ENCODE measurements around the gene STRA6.

The STRA6 gene

DNA sequence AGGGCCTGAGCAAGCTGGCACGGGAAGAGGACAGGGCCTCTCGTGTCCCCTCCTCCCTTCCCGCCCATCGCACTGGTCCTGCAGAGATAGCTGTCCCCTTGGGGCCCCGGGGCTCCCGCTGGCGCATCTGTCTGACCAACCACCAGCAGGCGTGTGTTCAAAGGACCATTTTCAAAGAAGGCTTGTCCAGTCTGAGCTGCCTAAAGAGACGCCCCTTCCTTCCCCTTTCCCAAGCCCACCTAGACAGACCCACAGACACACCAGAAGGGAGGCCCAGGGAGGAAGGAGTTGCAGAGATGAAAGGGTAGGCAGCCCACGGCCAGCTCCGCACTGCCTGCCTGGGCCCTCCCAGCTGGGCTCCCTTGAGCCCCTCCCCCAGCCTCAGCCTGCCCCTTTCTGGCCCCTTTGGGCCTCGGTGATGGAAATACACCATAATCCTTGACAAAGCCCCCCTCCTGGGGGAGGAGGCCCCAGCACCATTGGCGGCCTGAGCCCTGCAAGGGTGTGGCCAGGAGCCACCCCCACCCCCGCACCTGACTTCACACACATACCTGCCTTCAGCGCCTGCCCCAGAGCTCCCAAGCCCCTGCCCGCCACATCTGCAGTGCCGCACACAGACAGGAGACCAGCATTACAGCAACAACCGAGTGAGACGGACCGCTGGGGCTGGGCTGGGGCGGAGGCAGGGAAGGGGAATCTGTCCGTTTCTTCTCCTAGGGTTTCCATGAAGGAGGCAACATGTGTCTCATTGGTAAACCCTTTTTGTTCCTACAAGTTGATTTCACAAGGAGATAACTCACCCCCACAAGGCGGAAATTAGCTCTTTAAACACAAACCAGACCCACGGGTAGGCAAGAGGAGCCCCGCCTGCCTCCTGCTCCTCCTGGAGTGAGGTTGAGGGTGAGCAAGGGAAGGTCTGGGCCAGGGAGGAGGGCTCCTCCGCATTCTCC is at the start of gene STRA6:
STRA6 (minus strand) TSS at position 336 of the 950 bp plus-strand sequence. CDS start 520 bp downstream, outside the sequence.
- DNase-seq (ENCODE audit: low read depth), result no peak

- DNase-seq (ENCODE audit: low read depth), result no peak
These were observed 49.7 kb upstream of the STRA6 start for GRCh38 chr15:74252291-74252690.

GRCh38 chr15:74251131-74251811 is 48.7 kb upstream of the STRA6 start:
- DNase-seq (ENCODE audit: low read depth), result no peak

DNA sequence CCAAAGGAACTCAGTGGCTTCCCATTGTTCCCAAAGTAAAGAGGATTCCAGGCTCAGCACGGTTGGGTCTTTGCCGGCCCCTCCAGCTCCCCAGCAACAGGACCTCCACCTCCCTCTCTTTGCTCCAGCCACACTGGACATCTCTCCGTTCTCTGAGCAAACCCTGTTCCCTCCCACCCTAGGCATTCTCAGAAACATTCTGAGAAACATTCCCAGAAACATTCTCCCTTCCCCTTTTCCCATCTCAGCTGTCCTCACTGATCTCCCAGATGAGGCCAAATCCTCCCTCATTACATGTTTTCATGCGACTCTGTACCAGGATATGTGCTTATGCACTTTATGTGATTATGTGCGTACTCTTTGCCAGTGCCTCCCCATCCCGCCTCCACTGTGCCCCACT is 47.7 kb upstream of the STRA6 start:
- no peak for DNase-seq (ENCODE audit: low read depth)

GRCh38 chr15:74245342-74245931 is 42.9 kb upstream of the STRA6 start:
- no peak for DNase-seq (ENCODE audit: low read depth)

GRCh38 chr15:74244822-74245341 is 42.3 kb upstream of the STRA6 start:
- DNase-seq (ENCODE audit: low read depth), result no peak

DNA sequence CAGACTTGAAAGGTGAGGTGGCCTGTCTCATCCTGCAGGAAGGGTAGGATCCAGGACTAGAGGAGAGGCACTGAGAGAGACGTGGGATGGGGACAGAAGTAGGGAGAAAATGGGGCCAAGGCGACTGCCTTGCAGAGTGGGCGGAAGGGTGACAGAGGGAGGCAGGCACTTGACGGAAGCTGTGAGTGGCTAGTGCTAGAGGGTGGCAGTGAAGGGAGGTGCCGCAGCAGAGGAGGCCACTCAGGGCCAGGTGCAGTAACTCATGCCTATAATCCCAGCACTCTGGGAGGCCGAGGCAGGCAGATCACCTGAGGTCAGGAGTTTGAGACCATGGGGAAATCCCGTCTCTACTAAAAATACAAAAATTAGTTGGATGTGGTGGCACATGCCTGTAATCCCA is 40.8 kb upstream of the STRA6 start:
- no peak for DNase-seq (ENCODE audit: low read depth)

DNA sequence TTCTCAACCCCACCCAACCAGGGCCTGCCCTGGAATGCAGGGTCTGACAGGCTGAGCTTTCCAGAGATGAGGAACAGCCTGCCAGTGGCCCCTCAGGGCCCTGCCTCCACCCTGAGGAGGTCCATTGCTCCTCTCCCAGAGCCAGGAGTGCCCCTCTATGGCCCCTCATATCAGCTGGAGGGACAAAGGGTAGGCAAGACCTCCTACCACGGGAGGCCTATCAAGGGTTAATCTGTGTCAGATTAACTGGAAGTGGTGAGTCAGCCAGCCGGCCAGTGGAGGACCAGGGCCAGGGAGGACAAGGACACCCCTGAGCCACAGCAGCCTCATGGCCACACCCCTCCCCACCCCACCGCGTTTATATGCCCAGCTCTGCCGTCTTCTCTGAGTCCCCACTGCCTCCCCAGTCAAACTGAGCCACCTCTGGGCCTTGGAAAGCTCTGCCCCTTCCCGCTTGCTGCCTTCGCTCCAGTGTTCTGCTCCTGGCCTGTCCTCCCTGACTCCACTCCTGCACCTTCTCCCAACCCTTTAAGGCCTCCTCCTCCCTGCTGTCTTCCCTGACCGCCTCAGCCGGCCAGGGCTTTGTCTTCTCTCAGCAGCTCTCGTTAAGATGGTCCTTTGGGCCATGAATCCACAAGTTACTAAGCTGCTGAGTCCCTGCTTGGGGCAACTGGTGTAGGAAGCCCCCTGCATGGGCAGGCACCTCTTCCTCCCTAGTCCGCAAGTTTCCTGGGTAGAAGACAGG is 40.0 kb upstream of the STRA6 start:
- no peak for DNase-seq (ENCODE audit: low read depth)

GRCh38 chr15:74240897-74241614 is 38.5 kb upstream of the STRA6 start:
- no peak for DNase-seq (ENCODE audit: low read depth)

- peak; percentile 90 for DNase-seq (ENCODE audit: low read depth)
These were observed 37.5 kb upstream of the STRA6 start for GRCh38 chr15:74240002-74240568.

GRCh38 chr15:74239051-74239705 is 36.6 kb upstream of the STRA6 start:
- DNase-seq (ENCODE audit: low read depth), result no peak

DNA sequence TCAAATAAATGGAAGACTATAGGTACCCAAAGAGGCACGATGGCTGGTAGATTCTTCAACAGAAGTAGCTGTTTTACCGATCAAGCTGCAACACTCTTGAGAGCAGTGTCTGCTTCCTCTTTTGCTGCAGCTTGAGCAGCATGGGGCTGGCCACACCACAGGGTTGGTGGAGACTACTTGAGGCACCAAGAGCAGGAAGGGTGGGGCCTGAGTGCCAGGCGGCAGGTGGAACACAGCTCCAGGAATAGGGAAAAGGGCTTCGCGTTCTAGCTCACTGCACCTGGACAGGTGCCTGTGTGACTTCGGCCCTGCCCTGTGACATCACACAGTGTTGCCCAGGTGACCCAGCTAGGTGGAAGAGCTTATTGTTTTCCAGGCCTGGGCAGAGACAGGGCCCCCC is 33.4 kb upstream of the STRA6 start, which contains the start of gene CCDC33:
CCDC33 (plus strand) TSS at position 365 of the 400 bp plus-strand sequence. CDS start 394 bp downstream, outside the sequence.
- DNase-seq (ENCODE audit: low read depth), result no peak

DNA sequence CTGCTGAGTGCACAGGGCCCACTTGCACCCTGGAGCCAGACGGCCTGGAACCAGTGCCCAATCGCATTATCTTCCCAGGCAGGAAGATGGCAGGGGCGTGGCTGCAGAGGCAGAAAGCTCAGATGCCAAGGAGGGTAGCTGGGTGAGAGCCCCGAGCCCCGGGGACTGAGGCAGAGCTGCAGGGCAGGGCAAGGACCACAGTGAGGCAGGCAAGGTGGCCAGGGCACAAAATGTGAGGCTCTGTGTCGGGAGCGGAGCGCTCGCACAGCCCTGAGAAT is 31.9 kb upstream of the STRA6 start:
- DNase-seq (ENCODE audit: low read depth), result no peak

DNA sequence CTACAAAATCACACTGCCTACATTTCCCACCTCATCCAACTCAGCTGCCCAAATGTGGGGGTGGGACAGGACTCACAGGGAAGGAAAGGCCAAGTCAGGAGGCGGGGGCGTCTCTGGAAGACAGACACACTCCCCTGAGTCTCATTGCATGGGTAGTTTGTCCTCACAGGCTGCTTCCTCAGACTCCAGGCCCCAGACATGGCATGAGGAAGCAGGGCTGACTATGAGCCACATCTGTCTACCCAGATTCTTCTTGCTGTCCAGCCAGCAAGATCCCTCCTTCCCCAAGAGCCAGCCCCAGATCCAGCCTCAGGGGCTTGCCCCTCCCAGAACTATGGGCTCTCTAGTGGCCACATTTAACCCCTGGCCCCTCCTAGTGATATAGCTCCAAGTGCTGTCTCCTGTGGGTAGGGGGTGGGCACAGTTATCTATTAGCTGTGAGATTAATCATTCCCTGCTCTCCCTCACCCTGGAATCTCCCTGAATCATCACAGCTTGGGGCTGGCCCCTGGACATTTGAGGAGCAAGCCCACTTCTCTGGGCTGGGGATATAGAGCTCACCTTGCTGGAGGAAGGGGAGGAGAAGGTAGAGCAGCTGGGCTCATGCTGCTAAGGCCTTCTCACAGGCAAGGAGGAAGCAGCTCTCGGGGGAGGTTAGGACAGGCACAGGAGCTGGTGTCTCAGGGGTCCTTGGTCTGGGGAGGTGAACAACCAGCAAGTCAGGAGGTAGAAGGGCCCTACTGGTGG is 31.4 kb upstream of the STRA6 start:
- no peak for DNase-seq (ENCODE audit: low read depth)

- no peak for DNase-seq (ENCODE audit: low read depth)
These were observed 30.8 kb upstream of the STRA6 start for GRCh38 chr15:74233373-74233772.

GRCh38 chr15:74231475-74231874 is 28.9 kb upstream of the STRA6 start:
- DNase-seq (ENCODE audit: low read depth), result no peak

GRCh38 chr15:74229686-74230085 is 27.1 kb upstream of the STRA6 start:
- no peak for DNase-seq (ENCODE audit: low read depth)

DNA sequence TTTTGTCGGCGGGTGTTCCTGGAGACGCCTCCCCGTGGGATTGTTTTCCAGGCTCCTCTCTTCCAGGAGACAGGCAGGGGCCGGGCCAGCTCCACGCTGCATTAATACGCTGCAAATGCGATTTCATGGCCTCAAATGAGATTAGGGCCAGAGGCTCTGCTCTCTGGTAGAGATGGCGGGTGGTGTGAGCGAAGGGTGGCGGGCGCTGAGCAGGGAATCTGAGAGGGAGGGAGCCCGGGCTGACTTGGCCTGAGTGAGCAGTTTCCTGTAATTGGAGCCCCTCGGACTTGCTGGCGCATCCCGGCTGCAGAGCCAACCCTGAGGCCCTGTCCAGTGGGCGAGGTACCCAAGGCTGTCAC is 26.1 kb upstream of the STRA6 start:
- no peak for DNase-seq (ENCODE audit: low read depth)

DNA sequence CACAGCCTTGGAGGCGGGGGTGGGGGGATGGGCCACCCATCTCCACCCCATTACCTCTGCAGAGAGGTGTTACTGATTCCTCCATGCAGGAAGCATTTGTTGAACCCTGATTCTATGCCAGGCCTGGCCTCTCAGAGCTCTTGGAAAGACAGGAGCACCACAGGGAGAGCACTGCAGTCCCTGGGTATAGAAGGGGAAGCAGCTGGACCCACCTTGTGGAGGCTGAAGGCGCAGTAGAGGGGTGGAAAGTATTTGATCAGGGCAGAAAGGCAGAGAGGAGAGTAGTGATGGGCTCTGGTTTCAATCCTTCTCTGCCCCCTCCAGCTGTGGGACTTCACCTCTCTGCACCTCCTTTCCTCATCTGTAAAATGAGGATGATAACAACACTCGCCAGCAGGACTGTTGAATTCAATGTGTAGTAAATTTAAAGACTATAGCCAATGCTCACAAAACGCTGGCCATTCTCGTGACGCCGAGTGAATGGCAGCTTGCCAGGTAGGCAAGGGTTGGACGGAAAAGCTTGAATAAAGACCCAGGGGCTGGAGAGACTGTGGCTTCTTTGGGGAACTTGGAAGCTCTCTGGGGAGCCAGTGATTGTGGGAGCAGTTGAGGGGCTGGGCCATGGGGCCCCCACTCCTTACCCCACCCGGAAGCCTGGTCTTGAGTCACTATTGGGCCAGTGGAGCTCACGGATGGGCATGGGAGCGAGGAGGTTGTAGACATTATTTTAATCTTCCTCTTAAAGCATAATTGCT is 25.6 kb upstream of the STRA6 start:
- DNase-seq (ENCODE audit: low read depth), result no peak
